Astrocyte (in vitro differentiated cells and primary cell): ENCODE data around the gene SEPTIN3. TPM values are rescaled to one million over a fixed set of nuclear protein-coding genes. Genes with fewer than 3 reads are reported as not detected.

Source experiments
- DNase-seq: peaks from one replicate; pipeline ENCODE4 v3.0.0-alpha.2; 2010; ENCODE audit warnings: low read depth
- FAIRE-seq: peaks from 2 replicates; lab custom pipeline; 2011; peaks lifted over from hg19 to GRCh38; lab: Jason Lieb, UNC
- H2AFZ ChIP-seq: 2 replicates; pipeline ENCODE4 v1.6.0; 2012; ENCODE audit warnings: low read depth, low read length, inconsistent platforms
- H3K27ac ChIP-seq: 2 replicates; pipeline ENCODE4 v1.5.1; 2011; ENCODE audit warnings: low read depth, low read length, inconsistent platforms
- H3K27me3 ChIP-seq: 2 replicates; pipeline ENCODE4 v1.6.0; 2011; ENCODE audit warnings: low read length, inconsistent platforms; ENCODE audit not compliant: insufficient read depth
- H3K36me3 ChIP-seq: 2 replicates; pipeline ENCODE4 v1.5.1; 2011; ENCODE audit warnings: low read length, inconsistent platforms; ENCODE audit not compliant: insufficient read depth
- H3K4me1 ChIP-seq: 2 replicates; pipeline ENCODE4 v1.5.1; 2011; ENCODE audit warnings: low read length, inconsistent platforms; ENCODE audit not compliant: insufficient read depth
- H3K4me2 ChIP-seq: 2 replicates; pipeline ENCODE4 v1.6.0; 2012; ENCODE audit warnings: low read length, inconsistent platforms
- H3K4me3 ChIP-seq: 2 replicates; pipeline ENCODE4 v1.5.1; 2011; ENCODE audit warnings: low read depth, mild to moderate bottlenecking, low read length, inconsistent platforms; ENCODE audit not compliant: insufficient read depth
- H3K79me2 ChIP-seq: 2 replicates; pipeline ENCODE4 v1.6.0; 2012; ENCODE audit warnings: mild to moderate bottlenecking, low read length, inconsistent platforms; ENCODE audit not compliant: insufficient read depth
- H3K9ac ChIP-seq: 2 replicates; pipeline ENCODE4 v1.6.0; 2012; ENCODE audit warnings: mild to moderate bottlenecking, low read length, inconsistent platforms
- H3K9me3 ChIP-seq: 2 replicates; pipeline ENCODE4 v1.5.1; 2012; ENCODE audit warnings: low read depth, mild to moderate bottlenecking, low read length, inconsistent platforms; ENCODE audit not compliant: insufficient read depth
- H4K20me1 ChIP-seq: 2 replicates; pipeline ENCODE4 v1.6.0; 2012; ENCODE audit warnings: low read length, inconsistent platforms; ENCODE audit not compliant: insufficient read depth
- H3K27ac Mint-ChIP-seq: one replicate; pipeline ENCODE4 v1.8.0; 2021; ENCODE audit warnings: mild to moderate bottlenecking, mixed read lengths; ENCODE audit not compliant: unreplicated experiment
- H3K27me3 Mint-ChIP-seq: one replicate; pipeline ENCODE4 v1.8.0; 2021; ENCODE audit warnings: low read depth, mixed read lengths; ENCODE audit not compliant: unreplicated experiment
- H3K36me3 Mint-ChIP-seq: one replicate; pipeline ENCODE4 v1.8.0; 2021; ENCODE audit warnings: low read depth, mixed read lengths; ENCODE audit not compliant: unreplicated experiment
- H3K4me1 Mint-ChIP-seq: one replicate; pipeline ENCODE4 v1.8.0; 2021; ENCODE audit warnings: low read depth, mixed read lengths; ENCODE audit not compliant: unreplicated experiment
- H3K4me3 Mint-ChIP-seq: one replicate; pipeline ENCODE4 v1.8.0; 2021; ENCODE audit warnings: mild to moderate bottlenecking, moderate library complexity, mixed read lengths; ENCODE audit not compliant: unreplicated experiment
- H3K9me3 Mint-ChIP-seq: one replicate; pipeline ENCODE4 v1.8.0; 2021; ENCODE audit warnings: mild to moderate bottlenecking, mixed read lengths; ENCODE audit not compliant: unreplicated experiment
- EZH2 ChIP-seq: IDR thresholded peaks from 2 replicates; pipeline ENCODE4 v1.6.1; 2012; ENCODE audit warnings: mild to moderate bottlenecking, low read length, inconsistent platforms; ENCODE audit not compliant: insufficient read depth
- total RNA-seq: library from RNA; stranded (reverse); gene quantifications from 2 replicates; pipeline ENCODE4 v1.2.1, GENCODE V29; 2021
- TF ChIP-seq, protein P1 (sequence below): IDR thresholded peaks from 2 replicates; pipeline ENCODE4 v1.5.1; 2011; ENCODE audit warnings: low read depth, mild to moderate bottlenecking, inconsistent platforms, low read length, moderate library complexity; ENCODE audit not compliant: insufficient read depth

The SEPTIN3 gene
- total RNA-seq, 1 donor from 2014 or later: 0.52 TPM

GRCh38 chr22:41983513-41984405 lies 14.5 kb downstream of the SEPTIN3 start:
- Mint-ChIP-seq H3K27ac (no peak overlapping the region), H3K9me3 (peaks cover 3% of the 10 kb centered on the region), H3K36me3 (peaks cover 1% of the 10 kb centered on the region), H3K4me3 (no peak overlapping the region), H3K4me1 (no peaks in the 10 kb centered on the region), H3K27me3 (peaks cover 36% of the 10 kb centered on the region)
- Histone ChIP-seq H3K27me3 (peaks cover 2% of the 10 kb centered on the region), H3K4me1 (no peaks in the 10 kb centered on the region), H3K4me2 (no peak overlapping the region), H3K36me3 (no peaks in the 10 kb centered on the region), H2AFZ (no peak overlapping the region), H3K9me3 (no peaks in the 10 kb centered on the region), H3K79me2 (no peaks in the 10 kb centered on the region), H3K4me3 (no peak overlapping the region), H3K27ac (no peak overlapping the region), H4K20me1 (no peaks in the 10 kb centered on the region), H3K9ac (no peak overlapping the region)
- no peak for FAIRE-seq
- no peak for DNase-seq
- no peak for TF ChIP-seq EZH2
- TF ChIP-seq, protein P1, sequence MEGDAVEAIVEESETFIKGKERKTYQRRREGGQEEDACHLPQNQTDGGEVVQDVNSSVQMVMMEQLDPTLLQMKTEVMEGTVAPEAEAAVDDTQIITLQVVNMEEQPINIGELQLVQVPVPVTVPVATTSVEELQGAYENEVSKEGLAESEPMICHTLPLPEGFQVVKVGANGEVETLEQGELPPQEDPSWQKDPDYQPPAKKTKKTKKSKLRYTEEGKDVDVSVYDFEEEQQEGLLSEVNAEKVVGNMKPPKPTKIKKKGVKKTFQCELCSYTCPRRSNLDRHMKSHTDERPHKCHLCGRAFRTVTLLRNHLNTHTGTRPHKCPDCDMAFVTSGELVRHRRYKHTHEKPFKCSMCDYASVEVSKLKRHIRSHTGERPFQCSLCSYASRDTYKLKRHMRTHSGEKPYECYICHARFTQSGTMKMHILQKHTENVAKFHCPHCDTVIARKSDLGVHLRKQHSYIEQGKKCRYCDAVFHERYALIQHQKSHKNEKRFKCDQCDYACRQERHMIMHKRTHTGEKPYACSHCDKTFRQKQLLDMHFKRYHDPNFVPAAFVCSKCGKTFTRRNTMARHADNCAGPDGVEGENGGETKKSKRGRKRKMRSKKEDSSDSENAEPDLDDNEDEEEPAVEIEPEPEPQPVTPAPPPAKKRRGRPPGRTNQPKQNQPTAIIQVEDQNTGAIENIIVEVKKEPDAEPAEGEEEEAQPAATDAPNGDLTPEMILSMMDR: no peak

DNA sequence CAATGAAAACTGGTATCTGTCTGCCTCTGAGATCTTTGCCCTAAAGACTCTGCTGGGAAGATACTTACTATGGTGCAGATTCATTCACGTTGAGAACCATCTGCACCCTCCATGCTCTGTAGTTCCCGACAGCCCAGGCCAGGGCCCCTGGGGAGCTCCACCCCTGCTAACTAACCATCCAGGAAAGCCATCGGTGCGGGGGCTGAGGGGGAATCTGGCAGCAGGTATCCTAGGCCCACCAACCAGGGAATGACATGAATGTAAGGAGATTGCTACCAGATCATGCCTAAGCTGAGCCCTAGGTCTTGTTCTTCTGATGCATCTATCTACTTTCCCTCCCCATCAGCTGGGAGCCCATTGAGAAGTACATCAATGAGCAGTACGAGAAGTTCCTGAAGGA lies 18.0 kb downstream of the SEPTIN3 start:
- H3K27me3 Mint-ChIP-seq: peaks cover 18% of the 10 kb centered on the region
- Histone ChIP-seq H3K27me3 (no peaks in the 10 kb centered on the region), H3K4me2 (no peak overlapping the region), H3K4me3 (no peak overlapping the region), H4K20me1 (no peaks in the 10 kb centered on the region), H3K9ac (no peak overlapping the region), H2AFZ (no peak overlapping the region), H3K27ac (no peak overlapping the region), H3K36me3 (no peaks in the 10 kb centered on the region), H3K79me2 (no peaks in the 10 kb centered on the region), H3K9me3 (no peaks in the 10 kb centered on the region), H3K4me1 (no peaks in the 10 kb centered on the region)
- FAIRE-seq (no peak), DNase-seq (no peak)
- peaks cover 1% of the 10 kb centered on the region for H3K36me3 Mint-ChIP-seq
- TF ChIP-seq, protein P1: no peak
- no peak for TF ChIP-seq EZH2
- H3K27ac Mint-ChIP-seq: no peak overlapping the region
- H3K9me3 Mint-ChIP-seq: peaks cover 3% of the 10 kb centered on the region
- H3K4me1 Mint-ChIP-seq: no peaks in the 10 kb centered on the region
- no peak overlapping the region for H3K4me3 Mint-ChIP-seq

DNA sequence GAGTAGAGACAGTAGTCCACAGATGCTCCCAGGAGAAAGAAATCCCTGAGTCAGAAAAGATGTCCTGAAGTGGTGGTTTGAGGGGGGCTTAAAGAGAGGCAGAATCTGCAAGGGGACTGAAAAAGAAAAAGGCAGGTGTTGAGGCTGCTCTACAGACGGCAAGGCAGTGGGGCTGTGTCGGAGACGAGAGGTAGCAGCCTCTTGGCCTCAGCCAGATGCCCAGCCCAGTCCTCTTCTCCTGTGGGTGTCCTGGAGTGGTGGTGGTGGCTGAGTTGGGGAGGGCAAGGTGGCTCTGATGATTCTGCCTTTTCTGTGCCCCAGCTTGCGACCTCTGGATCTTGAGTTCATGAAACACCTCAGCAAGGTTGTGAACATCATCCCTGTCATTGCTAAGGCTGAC lies 20.0 kb downstream of the SEPTIN3 start:
- FAIRE-seq (no peak), DNase-seq (no peak)

More for the DNA sequence above, 20.0 kb downstream of the SEPTIN3 start:
- H4K20me1 ChIP-seq: no peaks in the 10 kb centered on the region
- Mint-ChIP-seq H3K36me3 (peaks cover 1% of the 10 kb centered on the region), H3K27me3 (peaks cover 15% of the 10 kb centered on the region), H3K9me3 (peaks cover 3% of the 10 kb centered on the region), H3K27ac (no peak overlapping the region), H3K4me1 (no peaks in the 10 kb centered on the region), H3K4me3 (no peak overlapping the region)
- H3K4me2 ChIP-seq: no peak overlapping the region
- H3K36me3 ChIP-seq: no peaks in the 10 kb centered on the region
- no peaks in the 10 kb centered on the region for H3K4me1 ChIP-seq
- H3K27ac ChIP-seq: no peak overlapping the region
- H3K9ac ChIP-seq: no peak overlapping the region
- no peak overlapping the region for H3K4me3 ChIP-seq
- no peak overlapping the region for H2AFZ ChIP-seq
- no peak for TF ChIP-seq EZH2
- TF ChIP-seq, protein P1: no peak
- H3K9me3 ChIP-seq: no peaks in the 10 kb centered on the region
- no peaks in the 10 kb centered on the region for H3K79me2 ChIP-seq
- no peaks in the 10 kb centered on the region for H3K27me3 ChIP-seq
